Measurements from ENCODE around the gene KRT10. TPM values are rescaled to one million over a fixed set of nuclear protein-coding genes. Genes with fewer than 3 reads are reported as not detected.

The KRT10 gene
- polyA plus RNA-seq, 2 of the 4 experiments (the other 2 are of a cell fraction) = 59.8 to 96.2 TPM

DNA sequence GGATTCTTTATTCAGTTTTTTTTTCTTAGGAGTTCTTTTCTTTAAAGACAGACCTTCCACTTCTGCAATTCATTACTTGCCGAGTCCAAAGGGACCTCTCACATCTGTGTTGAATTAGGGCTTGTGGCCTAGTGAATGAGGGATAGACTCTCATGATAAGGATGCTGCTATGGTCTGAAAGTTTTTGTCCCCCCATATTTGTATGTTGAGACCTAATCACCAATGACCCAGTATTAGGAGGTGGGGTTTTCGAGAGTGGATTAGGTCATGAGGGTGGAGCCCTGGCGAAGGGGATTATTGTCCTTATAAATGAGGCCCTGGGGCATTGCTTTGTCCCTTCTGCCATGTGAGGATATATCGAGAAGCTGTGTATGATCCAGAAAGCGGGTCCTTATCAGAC, 35.1 kb upstream of the KRT10 start:
- POLR2A ChIA-PET = interaction anchor here (0.6 to 2.0 kb wide), 6 partner anchors 39 to 831 kb away, joined by 3 to 9 read pairs (median 3); no protein-coding TSS in a partner anchor
- 86% methylated on average over 5 of the region's 5 CpGs for WGBS (ENCODE audit: missing lambda C conversion rate)
- CTCF ChIA-PET = interaction anchor here (0.6 to 21.2 kb wide), 70 partner anchors 9 to 805 kb away, joined by 3 to 418 read pairs (median 5); partner anchors contain the start of genes KRT12, KRT17, KRT20 and KRTAP4-1
- Histone ChIP-seq H3K4me1 (peaks cover 48% of the 10 kb centered on the region), H3K4me2 (no peak overlapping the region), H3K27ac (peak overlapping the region; percentile 44 to 63), H3K4me3 (no peak overlapping the region), H3K9me3 (no peaks in the 10 kb centered on the region)
- DNase-seq (ENCODE audit: low read depth in 1 of 2, low spot score in 1 of 2) (no peak), ATAC-seq (no peak; a peak in 1 of 6 replicates), FAIRE-seq (no peak)
- TF ChIP-seq CBX2 (IDR thresholded peaks at IDR 0.05; ENCODE audit: borderline replicate concordance, low read depth) = no peak

DNA sequence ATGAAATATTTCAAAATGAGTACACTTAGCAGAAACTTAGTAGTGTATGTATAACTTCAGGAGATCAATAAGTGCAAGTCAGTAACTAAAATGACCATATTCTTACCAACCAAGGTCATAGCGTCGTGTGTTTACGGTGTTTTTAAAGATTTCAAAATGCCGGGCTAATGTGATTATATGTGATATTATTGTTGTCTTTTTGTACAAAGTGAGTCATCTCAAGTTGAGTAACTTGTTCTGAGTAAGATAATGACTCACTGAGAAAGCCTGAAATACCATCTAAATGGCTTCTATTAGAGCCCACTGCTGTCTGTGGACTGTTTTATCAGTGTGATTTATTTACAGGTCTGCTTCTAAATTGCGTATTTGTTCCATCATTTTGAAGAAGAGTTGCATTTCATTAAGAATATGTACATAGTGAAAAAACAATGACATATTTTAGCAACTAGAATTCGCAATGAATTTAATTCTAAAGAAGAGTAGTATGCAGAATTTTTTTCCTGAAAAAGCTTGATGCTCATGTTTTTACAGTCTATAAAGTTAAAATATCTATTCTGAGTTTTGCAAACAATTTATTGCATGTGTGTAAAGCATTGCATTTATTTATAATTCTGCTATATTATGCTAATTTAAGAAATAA, 31.9 kb upstream of the KRT10 start:
- DNase-seq (ENCODE audit: low read depth in 1 of 2, low spot score in 1 of 2) (peak; percentile 71 to 84), ATAC-seq (peak; percentile 84 to 92), FAIRE-seq (peak; percentile 99)
- Histone ChIP-seq H3K9me3 (no peaks in the 10 kb centered on the region), H3K4me2 (peak overlapping the region; percentile 58), H3K4me1 (peaks cover 71% of the 10 kb centered on the region), H3K4me3 (no peak overlapping the region), H3K27ac (peak overlapping the region; percentile 42 to 68)
- WGBS (ENCODE audit: missing lambda C conversion rate) = 2% methylated on average over 6 of the region's 6 CpGs
- POLR2A ChIA-PET = interaction anchor here (0.6 kb wide), 2 partner anchors 35 to 834 kb away, joined by 3 read pairs; partner anchors contain the start of gene EIF1
- CTCF ChIA-PET = interaction anchor here (0.6 to 21.2 kb wide), 16 partner anchors 8 to 808 kb away, joined by 3 to 418 read pairs (median 37); no protein-coding TSS in a partner anchor
- TF ChIP-seq JUN (IDR thresholded peaks at IDR 0.05) = peak; percentile 73 to 96; a peak in 4 of 5 replicates
- TF ChIP-seq MYC (IDR thresholded peaks at IDR 0.05; ENCODE audit: borderline replicate concordance, low read length) = no peak
- TF ChIP-seq MAZ (IDR thresholded peaks at IDR 0.05; ENCODE audit: borderline replicate concordance, low read depth, low read length) = no peak
- TF ChIP-seq, protein P1, sequence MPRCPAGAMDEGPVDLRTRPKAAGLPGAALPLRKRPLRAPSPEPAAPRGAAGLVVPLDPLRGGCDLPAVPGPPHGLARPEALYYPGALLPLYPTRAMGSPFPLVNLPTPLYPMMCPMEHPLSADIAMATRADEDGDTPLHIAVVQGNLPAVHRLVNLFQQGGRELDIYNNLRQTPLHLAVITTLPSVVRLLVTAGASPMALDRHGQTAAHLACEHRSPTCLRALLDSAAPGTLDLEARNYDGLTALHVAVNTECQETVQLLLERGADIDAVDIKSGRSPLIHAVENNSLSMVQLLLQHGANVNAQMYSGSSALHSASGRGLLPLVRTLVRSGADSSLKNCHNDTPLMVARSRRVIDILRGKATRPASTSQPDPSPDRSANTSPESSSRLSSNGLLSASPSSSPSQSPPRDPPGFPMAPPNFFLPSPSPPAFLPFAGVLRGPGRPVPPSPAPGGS (IDR thresholded peaks at IDR 0.05) = peak; percentile 85; the same call in 1 of the 3 replicates
- TF ChIP-seq HEYL (CRISPR knock-in tag; IDR thresholded peaks at IDR 0.05) = peak; percentile 60
- TF ChIP-seq SMC3 (IDR thresholded peaks at IDR 0.05) = peak; percentile 47
- TF ChIP-seq, protein P2, sequence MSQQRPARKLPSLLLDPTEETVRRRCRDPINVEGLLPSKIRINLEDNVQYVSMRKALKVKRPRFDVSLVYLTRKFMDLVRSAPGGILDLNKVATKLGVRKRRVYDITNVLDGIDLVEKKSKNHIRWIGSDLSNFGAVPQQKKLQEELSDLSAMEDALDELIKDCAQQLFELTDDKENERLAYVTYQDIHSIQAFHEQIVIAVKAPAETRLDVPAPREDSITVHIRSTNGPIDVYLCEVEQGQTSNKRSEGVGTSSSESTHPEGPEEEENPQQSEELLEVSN (IDR thresholded peaks at IDR 0.05; ENCODE audit: borderline replicate concordance, low read depth) = no peak
- peak; percentile 86 for TF ChIP-seq ZSCAN20 (CRISPR knock-in tag; IDR thresholded peaks at IDR 0.05)
- peak; percentile 100 for TF ChIP-seq FOSL2 (IDR thresholded peaks at IDR 0.05)
- TF ChIP-seq FOSL2 (CRISPR knock-in tag; IDR thresholded peaks at IDR 0.05) = peak; percentile 100
- TF ChIP-seq, protein P3, sequence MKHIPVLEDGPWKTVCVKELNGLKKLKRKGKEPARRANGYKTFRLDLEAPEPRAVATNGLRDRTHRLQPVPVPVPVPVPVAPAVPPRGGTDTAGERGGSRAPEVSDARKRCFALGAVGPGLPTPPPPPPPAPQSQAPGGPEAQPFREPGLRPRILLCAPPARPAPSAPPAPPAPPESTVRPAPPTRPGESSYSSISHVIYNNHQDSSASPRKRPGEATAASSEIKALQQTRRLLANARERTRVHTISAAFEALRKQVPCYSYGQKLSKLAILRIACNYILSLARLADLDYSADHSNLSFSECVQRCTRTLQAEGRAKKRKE (CRISPR knock-in tag; IDR thresholded peaks at IDR 0.05; ENCODE audit: low read depth) = no peak
- no peak for TF ChIP-seq CBX8 (IDR thresholded peaks at IDR 0.05)
- TF ChIP-seq JUNB (IDR thresholded peaks at IDR 0.05) = peak; percentile 100
- TF ChIP-seq ZNF302 (CRISPR knock-in tag; IDR thresholded peaks at IDR 0.05) = no peak
- TF ChIP-seq RAD21 (conservative IDR thresholded peaks at IDR 0.05 in 1 of 2, IDR thresholded peaks at IDR 0.05 in 1 of 2) = peak in 1 of 2 experiments; percentile 42; a peak in 1 of 5 replicates
- TF ChIP-seq RCOR1 (IDR thresholded peaks at IDR 0.05; ENCODE audit: low read depth, low read length) = no peak
- peak; percentile 80; a peak in 3 of 5 replicates for TF ChIP-seq EP300 (IDR thresholded peaks at IDR 0.05)
- no peak for TF ChIP-seq POLR2A (IDR thresholded peaks at IDR 0.05; ENCODE audit: low read length)
- peak; percentile 94 to 99 for TF ChIP-seq CEBPB (IDR thresholded peaks at IDR 0.05)
- TF ChIP-seq POLR2AphosphoS2 (conservative IDR thresholded peaks at IDR 0.05; ENCODE audit: low read length) = no peak
- TF ChIP-seq, protein P4, sequence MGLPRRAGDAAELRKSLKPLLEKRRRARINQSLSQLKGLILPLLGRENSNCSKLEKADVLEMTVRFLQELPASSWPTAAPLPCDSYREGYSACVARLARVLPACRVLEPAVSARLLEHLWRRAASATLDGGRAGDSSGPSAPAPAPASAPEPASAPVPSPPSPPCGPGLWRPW (IDR thresholded peaks at IDR 0.05) = peak; percentile 88
- TF ChIP-seq RARB (CRISPR knock-in tag; IDR thresholded peaks at IDR 0.05) = no peak
- TF ChIP-seq, protein P5, sequence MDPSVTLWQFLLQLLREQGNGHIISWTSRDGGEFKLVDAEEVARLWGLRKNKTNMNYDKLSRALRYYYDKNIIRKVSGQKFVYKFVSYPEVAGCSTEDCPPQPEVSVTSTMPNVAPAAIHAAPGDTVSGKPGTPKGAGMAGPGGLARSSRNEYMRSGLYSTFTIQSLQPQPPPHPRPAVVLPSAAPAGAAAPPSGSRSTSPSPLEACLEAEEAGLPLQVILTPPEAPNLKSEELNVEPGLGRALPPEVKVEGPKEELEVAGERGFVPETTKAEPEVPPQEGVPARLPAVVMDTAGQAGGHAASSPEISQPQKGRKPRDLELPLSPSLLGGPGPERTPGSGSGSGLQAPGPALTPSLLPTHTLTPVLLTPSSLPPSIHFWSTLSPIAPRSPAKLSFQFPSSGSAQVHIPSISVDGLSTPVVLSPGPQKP (IDR thresholded peaks at IDR 0.05; ENCODE audit: low read depth, low read length) = no peak
- no peak for TF ChIP-seq FOXS1 (CRISPR knock-in tag; IDR thresholded peaks at IDR 0.05)
- TF ChIP-seq TP53 (CRISPR knock-in tag; IDR thresholded peaks at IDR 0.05) = no peak
- no peak for TF ChIP-seq NR3C1 (IDR thresholded peaks at IDR 0.05)
- TF ChIP-seq, protein P6, sequence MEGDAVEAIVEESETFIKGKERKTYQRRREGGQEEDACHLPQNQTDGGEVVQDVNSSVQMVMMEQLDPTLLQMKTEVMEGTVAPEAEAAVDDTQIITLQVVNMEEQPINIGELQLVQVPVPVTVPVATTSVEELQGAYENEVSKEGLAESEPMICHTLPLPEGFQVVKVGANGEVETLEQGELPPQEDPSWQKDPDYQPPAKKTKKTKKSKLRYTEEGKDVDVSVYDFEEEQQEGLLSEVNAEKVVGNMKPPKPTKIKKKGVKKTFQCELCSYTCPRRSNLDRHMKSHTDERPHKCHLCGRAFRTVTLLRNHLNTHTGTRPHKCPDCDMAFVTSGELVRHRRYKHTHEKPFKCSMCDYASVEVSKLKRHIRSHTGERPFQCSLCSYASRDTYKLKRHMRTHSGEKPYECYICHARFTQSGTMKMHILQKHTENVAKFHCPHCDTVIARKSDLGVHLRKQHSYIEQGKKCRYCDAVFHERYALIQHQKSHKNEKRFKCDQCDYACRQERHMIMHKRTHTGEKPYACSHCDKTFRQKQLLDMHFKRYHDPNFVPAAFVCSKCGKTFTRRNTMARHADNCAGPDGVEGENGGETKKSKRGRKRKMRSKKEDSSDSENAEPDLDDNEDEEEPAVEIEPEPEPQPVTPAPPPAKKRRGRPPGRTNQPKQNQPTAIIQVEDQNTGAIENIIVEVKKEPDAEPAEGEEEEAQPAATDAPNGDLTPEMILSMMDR (IDR thresholded peaks at IDR 0.05) = no peak
- TF ChIP-seq GATA3 (IDR thresholded peaks at IDR 0.05; ENCODE audit: borderline replicate concordance) = peak; percentile 94
- peak; percentile 43 for TF ChIP-seq MAFK (IDR thresholded peaks at IDR 0.05; ENCODE audit: partially characterized antibody)
- TF ChIP-seq BHLHE40 (IDR thresholded peaks at IDR 0.05; ENCODE audit: low read depth, low read length) = no peak
- TF ChIP-seq, protein P7, sequence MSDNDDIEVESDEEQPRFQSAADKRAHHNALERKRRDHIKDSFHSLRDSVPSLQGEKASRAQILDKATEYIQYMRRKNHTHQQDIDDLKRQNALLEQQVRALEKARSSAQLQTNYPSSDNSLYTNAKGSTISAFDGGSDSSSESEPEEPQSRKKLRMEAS (IDR thresholded peaks at IDR 0.05) = peak; percentile 68
